GM21528 (cell line): ENCODE results near the gene PPIB.

Source experiments
- ATAC-seq: cut with Tn5 transposase; IDR thresholded peaks from one replicate; pipeline ENCODE4 v1.9.1; 2021; ENCODE audit warnings: mild to moderate bottlenecking, moderate library complexity; ENCODE audit not compliant: unreplicated experiment, low FRiP score

Gene PPIB

DNA sequence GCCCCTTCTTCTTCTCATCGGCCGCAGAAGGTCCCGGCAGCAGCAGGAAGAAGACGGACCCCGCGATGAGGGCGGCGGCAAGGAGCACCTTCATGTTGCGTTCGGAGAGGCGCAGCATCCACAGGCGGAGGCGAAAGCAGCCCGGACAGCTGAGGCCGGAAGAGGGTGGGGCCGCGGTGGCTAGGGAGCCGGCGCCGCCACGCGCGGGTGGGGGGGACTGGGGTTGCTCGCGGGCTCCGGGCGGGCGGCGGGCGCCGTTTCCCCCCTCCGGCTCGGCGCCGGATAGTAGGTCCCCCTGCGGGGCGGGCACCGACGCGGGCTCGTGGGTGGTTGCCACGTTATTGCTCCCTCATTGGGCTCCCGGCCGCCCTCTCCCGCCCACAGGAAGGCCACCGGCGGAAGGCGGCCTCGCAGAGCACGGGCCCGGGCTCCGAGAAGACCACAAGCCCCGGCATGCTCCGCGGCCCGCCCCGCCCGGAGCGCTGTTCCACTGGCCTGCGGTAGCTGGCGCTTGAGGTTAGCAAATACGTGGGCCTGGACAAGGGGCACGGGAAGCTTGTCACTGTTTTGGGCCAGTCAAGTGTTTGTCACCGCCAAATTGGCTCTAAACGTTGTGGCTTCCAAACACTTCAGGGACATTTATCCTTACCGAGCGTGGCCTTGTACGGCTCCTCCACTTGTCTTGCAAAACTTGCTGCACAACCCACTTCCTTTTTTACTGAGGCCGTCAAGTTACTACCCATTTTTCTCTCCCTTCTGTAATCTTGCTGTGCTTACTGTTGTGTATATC lies at the start of gene PPIB:
TSS of gene PPIB (minus strand) at position 154 of the 790 bp plus-strand sequence. CDS start at position 118, 36 bp downstream.
- peak; percentile 84 for ATAC-seq

DNA sequence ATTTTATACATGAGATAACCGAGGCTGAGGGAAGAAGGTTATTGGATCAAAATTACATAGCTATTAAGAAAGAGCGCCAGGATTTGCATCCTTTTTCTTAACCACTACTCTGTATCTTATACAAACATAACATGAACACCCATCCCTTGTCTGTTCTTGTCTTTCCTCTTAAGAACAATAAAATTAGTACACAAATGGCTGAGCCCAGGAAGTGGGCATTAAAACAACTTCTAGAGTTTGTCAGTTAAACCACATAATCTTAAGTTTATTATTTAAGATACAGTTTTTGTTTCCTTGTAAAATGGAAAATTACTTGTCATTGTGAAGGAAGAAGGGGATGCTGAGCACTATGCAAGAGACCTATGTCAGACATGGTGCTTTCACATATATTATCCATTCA lies 48.9 kb upstream of the PPIB start:
- no peak for ATAC-seq

DNA sequence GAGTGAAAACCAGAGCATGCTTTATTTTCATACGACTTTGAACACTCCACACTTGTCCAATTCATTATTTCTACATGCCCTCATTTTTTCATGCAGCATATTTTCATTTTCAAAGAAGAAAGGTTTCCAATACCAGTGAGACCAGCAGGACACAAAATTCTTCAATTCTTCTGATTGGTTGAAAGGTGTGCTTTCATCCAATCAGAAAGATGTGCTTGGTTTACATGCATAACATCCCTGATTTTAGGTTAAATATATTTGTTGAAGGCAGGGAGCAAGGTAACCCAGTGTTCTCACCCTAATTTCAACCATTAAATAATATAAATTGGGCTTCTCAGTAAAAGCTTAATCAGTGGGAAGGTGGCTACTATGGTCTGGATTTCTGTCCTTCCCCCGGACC lies 47.5 kb upstream of the PPIB start:
- no peak for ATAC-seq

DNA sequence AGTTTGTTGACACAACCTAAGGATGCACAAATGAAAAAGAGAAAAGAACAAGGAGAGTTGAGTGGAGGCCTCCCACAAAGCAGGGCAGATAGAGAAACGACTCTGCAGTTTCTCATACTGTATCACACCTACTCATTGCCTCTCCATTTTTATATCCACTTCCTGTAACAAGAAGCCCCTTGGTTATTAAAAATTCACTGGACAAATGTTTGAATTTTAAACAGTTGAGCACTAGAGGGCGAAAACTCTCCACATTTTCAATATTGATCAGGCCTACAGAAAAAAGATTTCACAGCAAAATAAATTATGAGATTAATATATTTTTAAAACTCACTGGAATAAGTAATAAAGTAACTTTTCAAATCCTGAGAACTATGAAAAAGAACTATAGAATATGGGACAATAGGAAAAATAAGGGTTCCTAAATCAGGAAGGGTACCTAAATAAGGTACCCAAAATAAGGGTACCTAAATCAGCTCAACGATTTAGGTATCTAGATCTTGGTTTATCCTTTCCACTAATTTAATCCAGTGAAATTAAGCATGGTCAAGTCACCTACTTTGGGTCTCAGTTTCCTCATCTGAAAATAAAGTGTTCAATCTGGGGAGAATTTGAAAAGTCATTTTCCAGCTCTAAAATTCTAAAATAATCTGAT lies 47.0 kb upstream of the PPIB start:
- ATAC-seq = no peak

DNA sequence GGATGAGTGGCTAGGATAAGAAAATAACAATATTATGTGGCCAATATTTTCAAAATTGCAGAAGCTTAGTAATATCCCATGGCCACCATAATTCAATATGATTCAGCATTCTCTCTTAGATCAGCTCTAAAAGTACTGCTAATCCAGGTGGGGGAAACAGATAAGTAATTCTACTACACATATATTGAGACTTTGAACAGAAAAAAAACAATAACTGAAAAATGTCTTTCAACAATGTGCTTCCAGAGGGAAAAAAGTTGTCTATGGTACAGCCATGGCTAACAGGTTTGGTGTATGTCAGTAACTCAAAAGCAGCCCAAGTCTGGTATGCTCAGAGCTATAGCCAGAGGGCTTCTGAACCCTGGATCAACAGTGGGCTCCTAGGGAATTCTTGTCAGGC lies 42.4 kb upstream of the PPIB start:
- ATAC-seq = no peak

DNA sequence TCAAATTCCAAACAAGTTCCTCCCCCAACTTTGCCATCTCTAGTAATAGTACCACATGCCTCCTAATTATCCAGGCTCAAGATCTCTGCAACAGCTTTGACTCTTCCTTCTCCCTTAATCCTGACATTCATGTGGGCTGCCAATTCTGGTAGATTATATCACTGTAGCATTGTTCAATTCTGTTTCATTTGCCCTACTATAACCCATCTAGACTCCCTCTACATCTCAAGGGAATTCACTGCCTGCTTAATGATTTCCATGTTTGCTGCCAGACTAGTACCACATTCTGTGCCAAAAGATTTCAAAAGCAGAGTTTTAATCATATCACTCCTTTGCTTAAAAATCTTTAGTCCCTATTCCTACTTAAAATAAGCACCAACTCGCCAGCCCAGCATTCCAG lies 34.6 kb upstream of the PPIB start:
- no peak for ATAC-seq

- no peak for ATAC-seq
Observed at GRCh38 chr15:64193971-64194370, 31.1 kb upstream of the PPIB start.

DNA sequence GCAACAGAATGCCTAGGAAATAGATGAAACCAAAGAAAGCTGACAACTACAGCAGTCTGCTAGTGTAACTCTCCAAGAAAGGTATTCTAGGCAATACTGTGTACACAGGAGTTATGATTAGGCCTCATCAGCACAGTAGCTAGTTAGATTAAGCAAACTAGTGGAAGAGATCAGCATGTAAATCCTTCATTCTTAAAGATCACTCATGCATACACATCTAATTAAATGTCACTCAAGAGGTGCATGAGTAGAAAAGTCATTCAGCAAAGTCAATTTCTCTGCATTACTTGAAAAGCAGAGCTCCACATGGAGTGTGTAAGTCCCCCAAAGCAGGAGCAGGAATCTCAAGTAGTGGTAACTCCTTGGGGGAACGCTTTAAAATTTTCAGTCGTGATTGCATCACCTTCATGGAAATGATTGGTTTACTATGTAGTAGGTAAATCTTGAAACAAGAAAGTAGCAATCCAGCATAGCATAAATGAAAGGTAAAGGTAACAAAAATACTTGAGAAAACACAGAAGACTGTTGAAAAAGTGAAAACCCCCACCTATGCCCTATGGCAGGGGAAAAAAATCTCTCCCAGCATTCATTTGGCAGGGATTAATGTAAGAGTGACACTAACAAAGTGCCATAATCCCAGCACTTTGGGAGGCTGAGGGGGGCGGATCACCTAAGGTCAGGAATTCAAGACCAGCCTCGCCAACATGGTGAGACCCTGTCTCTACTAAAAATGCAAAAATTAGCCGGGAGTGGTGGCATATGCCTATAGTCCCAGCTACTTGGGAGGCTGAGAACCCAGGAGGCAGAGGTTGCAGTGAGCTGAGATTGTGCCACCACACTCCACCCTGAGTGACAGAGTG lies 29.4 kb upstream of the PPIB start:
- no peak for ATAC-seq

- ATAC-seq = no peak
Observed at GRCh38 chr15:64187396-64188191, 24.8 kb upstream of the PPIB start.

- ATAC-seq = no peak
Observed at GRCh38 chr15:64185146-64185911, 22.5 kb upstream of the PPIB start.

DNA sequence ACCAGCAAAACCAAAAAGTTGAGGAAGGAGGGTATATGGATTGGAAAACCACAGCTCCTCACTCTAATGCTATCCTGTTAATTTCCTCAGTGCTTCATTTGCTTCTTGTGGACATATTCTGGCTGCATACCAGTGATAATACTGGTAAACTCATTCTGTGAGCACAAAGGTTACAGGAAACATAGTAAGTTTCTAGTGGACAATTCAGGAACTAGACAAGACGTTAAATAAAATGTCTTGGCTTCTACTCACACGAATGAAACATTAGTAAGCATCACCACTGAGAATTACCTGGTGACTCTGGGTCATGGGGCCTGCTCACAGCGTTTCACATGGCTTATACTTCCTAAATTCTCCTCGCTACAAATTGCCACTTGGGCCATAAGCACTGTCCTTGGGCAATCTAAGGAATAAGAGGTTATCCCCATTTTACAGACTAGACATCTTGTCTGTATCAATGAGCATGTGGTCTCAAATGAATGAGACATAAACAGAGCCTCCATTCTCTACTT lies 20.1 kb upstream of the PPIB start:
- ATAC-seq = no peak

DNA sequence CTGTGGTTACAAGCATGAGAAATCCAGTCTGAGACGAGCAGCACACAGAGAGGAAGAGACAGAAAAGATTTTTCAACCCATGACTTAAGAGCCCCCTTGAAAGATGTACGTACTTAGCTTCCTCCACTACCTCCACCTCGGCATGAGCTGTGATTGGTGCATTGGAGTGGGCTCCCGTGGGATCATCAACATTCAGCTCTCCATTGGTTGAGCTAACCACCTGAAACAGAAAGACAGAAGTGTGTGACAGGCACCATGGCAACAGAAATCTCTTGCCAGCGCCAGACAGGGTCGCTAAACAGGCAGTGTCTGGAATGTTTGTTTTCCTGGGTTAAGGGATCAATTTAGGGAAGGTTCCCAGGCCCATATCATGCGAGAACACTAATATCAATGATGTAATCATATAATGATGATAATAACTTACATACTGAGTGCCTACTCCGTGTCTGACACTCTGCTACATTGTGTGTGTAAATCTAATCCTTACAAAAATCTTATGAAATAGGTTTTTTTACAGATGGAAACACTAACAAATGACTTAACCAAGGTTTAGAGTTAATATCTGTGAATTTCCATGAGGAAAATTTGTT lies 17.5 kb upstream of the PPIB start:
- peak; percentile 71 for ATAC-seq

DNA sequence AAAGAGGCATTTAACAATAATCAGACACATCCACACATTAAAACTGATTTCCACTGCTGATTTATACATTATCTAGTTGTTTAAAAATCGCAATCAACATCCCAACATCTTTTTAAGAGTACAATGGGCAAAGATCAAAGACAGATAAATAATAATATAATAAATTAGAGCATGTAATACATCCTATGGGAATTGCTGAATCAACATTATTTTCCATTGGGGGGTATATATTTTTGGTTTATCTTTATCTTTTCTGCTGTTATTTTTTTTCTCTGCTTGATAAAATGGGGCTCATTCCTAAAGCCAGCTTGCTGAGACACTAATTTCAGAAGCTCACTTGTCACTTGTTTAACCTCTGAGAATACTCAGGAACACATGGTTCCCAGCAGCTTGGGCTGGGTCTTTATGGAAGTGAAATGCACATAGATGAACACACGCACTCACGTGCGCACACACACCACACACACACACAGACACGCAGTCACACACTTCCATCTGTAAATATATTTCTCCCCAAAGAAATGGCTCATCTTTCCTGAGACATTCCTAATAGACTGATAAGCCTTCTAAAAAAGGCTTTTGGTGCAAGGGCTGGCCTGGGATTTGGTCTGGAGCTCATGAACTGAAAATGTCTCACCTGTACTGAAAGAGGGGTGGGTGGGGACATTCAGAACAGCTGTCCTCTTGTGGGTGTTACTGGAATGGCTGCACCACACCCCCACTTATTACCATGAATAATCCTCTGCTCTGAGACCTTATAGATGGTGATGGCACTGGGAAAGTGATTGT lies 3.5 kb upstream of the PPIB start:
- ATAC-seq = no peak

GRCh38 chr15:64164436-64164835 lies 1.6 kb upstream of the PPIB start:
- no peak for ATAC-seq

DNA sequence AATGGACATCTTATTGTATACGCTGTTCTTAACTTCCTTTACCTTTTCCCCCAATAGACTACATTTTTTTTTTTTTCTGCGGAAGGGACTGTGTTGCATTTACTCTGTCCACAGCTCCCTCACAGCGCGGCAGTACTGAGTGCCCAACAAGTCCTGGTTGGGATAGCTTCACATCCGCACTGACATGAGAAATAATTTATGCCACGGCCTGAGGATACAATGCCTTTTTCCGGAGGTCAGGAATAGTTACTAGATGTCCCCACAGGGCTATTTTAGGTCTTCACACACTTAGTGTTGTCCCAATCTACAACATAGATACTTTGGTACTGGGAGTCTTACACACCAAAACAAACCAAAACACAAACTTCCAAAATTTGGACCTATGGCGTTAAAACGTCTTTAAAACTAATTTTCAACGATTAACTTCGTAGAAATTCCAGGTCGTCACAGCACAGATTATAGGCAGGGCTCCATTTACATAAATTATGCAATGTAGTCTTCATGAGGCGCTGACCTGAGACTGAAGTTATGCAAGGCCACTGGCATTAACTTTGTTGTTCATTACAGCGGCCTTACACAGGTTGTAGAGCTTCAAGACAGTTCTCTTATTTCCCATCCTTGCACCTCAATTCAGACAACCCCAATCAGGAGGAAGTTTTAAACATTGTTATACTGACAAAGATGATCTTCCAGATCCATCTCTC lies 989 bp upstream of the PPIB start:
- peak; percentile 8 for ATAC-seq

- ATAC-seq = peak; percentile 32
Observed at GRCh38 chr15:64162478-64162868, 349 bp downstream of the PPIB start.

- no peak for ATAC-seq
Observed at GRCh38 chr15:64161688-64162477, 939 bp downstream of the PPIB start.
